ENCODE results near the gene NUDC. TPM values are rescaled to one million over a fixed set of nuclear protein-coding genes. Genes with fewer than 3 reads are reported as not detected.
A peak's percentile ranks its signal among the peaks of the same experiment; 100 is the strongest.

The NUDC gene
- total RNA-seq, 1 donor from 2014 or later, result 151 TPM

GRCh38 chr1:26915204-26915842 is 6.2 kb upstream of the NUDC start:
- Mint-ChIP-seq H3K9me3 (no peaks in the 10 kb centered on the region), H3K4me3 (no peak overlapping the region), H3K27me3 (ENCODE audit: insufficient read depth) (peaks cover 13% of the 10 kb centered on the region), H3K4me1 (ENCODE audit: low read depth) (peaks cover under 1% of the 10 kb centered on the region), H3K27ac (no peak overlapping the region), H3K36me3 (ENCODE audit: low read depth) (no peaks in the 10 kb centered on the region)
- intact Hi-C loops (cut with micrococcal nuclease), result no loop called here
- no peak for DNase-seq (ENCODE audit: low spot score)

- Mint-ChIP-seq H3K4me1 (ENCODE audit: low read depth) (peaks cover 31% of the 10 kb centered on the region), H3K36me3 (ENCODE audit: low read depth) (peaks cover 18% of the 10 kb centered on the region), H3K9me3 (no peaks in the 10 kb centered on the region), H3K4me3 (peak overlapping the region; percentile 97), H3K27ac (peak overlapping the region; percentile 96), H3K27me3 (ENCODE audit: insufficient read depth) (peaks cover 2% of the 10 kb centered on the region)
- DNase-seq (ENCODE audit: low spot score), result no peak
- intact Hi-C loops (cut with micrococcal nuclease), result loop anchor here (1.0 to 5.0 kb wide), 13 partner anchors 21 to 681 kb away; partner anchors contain the start of genes AHDC1, GPATCH3, GPN2 and HMGN2
These were observed 410 bp upstream of the NUDC start for GRCh38 chr1:26921126-26921539.

DNA sequence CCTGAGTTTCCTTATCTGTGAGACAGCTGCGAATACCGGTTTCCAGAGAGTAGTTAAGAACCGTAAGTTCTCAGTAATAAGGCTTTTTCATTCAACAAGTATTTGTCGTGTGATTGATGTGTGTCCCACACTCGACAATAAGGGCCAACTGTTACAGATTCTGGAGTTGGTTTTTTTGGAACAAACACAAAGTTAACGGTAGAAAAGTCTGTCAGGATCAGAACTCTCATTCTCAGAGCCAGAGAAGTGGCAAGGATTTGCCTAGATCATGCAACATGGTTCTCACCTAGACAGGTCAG is 837 bp downstream of the NUDC start:
- intact Hi-C loops (cut with micrococcal nuclease), result loop anchor here (5.0 kb wide), 1 partner anchor 680 kb away; the partner anchor contains the start of gene AHDC1
- peaks cover 2% of the 10 kb centered on the region for H3K27me3 Mint-ChIP-seq (ENCODE audit: insufficient read depth)
- no peak for DNase-seq (ENCODE audit: low spot score)
- H3K27ac Mint-ChIP-seq, result peak overlapping the region; percentile 96
- H3K4me1 Mint-ChIP-seq (ENCODE audit: low read depth), result peaks cover 31% of the 10 kb centered on the region
- no peaks in the 10 kb centered on the region for H3K9me3 Mint-ChIP-seq
- peaks cover 22% of the 10 kb centered on the region for H3K36me3 Mint-ChIP-seq (ENCODE audit: low read depth)
- peak overlapping the region; percentile 97 for H3K4me3 Mint-ChIP-seq

GRCh38 chr1:26922901-26923300 is 1.4 kb downstream of the NUDC start:
- peaks cover 31% of the 10 kb centered on the region for H3K4me1 Mint-ChIP-seq (ENCODE audit: low read depth)

DNA sequence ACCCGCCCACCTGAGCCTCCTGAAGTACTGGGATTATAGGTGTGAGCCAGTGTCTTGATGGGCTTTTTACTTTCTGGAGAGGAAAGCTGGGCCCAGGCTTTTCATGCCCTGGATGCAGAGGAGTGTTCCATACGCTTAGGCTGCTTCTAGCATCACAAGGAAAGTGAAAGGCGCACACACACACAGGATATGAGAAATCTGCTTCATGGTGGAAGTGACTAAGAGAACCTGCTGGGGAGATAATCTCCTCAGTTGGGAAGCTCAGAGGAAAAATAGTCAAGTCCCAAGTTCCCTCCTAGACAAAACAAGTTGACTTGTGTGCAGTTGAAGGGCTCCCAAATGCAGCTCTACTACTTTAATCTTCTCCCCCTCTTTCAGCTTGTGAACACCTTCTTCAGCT is 2.2 kb downstream of the NUDC start:
- Mint-ChIP-seq H3K36me3 (ENCODE audit: low read depth) (peaks cover 35% of the 10 kb centered on the region), H3K4me3 (peak overlapping the region; percentile 97)
- intact Hi-C loops (cut with micrococcal nuclease), result loop anchor here (5.0 kb wide), 1 partner anchor 679 kb away; the partner anchor contains the start of gene AHDC1

More at GRCh38 chr1:26922901-26923300, 1.4 kb downstream of the NUDC start:
- H3K27me3 Mint-ChIP-seq (ENCODE audit: insufficient read depth), result peaks cover 2% of the 10 kb centered on the region
- H3K27ac Mint-ChIP-seq, result peak overlapping the region; percentile 96
- H3K9me3 Mint-ChIP-seq, result no peaks in the 10 kb centered on the region
- intact Hi-C loops (cut with micrococcal nuclease), result loop anchor here (5.0 kb wide), 1 partner anchor 679 kb away; the partner anchor contains the start of gene AHDC1
- H3K36me3 Mint-ChIP-seq (ENCODE audit: low read depth), result peaks cover 27% of the 10 kb centered on the region
- peak overlapping the region; percentile 97 for H3K4me3 Mint-ChIP-seq
- DNase-seq (ENCODE audit: low spot score), result no peak

GRCh38 chr1:26932531-26932930 is 11.0 kb downstream of the NUDC start:
- intact Hi-C loops (cut with micrococcal nuclease), result no loop called here
- Mint-ChIP-seq H3K27me3 (ENCODE audit: insufficient read depth) (no peaks in the 10 kb centered on the region), H3K4me3 (no peak overlapping the region), H3K4me1 (ENCODE audit: low read depth) (no peaks in the 10 kb centered on the region), H3K27ac (no peak overlapping the region), H3K36me3 (ENCODE audit: low read depth) (peaks cover 27% of the 10 kb centered on the region), H3K9me3 (no peaks in the 10 kb centered on the region)
- no peak for DNase-seq (ENCODE audit: low spot score)

More for the DNA sequence above, 2.2 kb downstream of the NUDC start:
- no peak for DNase-seq (ENCODE audit: low spot score)
- Mint-ChIP-seq H3K4me1 (ENCODE audit: low read depth) (peaks cover 31% of the 10 kb centered on the region), H3K9me3 (no peaks in the 10 kb centered on the region), H3K27me3 (ENCODE audit: insufficient read depth) (peaks cover 2% of the 10 kb centered on the region), H3K27ac (peak overlapping the region; percentile 96)

DNA sequence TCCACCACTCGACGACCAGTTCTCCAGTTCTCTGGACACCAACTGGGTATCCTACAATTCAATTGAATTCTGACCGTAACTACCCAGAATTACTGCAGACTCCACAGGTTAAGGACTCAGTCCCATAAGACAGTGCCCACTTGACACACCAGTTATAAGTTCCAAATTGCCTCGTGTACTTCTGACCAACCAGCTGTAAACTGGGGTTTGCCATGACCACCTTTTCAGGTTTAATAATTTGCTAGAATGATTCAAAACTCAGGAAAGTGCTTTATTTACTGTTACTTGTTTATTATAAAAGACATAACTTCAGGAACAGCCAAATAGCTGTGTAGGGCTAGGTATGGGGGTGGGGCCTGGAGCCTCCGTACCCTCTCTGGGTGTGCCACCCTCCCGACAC is 15.3 kb downstream of the NUDC start:
- no peaks in the 10 kb centered on the region for H3K9me3 Mint-ChIP-seq
- no peak overlapping the region for H3K27ac Mint-ChIP-seq
- intact Hi-C loops (cut with micrococcal nuclease), result no loop called here
- H3K36me3 Mint-ChIP-seq (ENCODE audit: low read depth), result peaks cover 17% of the 10 kb centered on the region
- H3K27me3 Mint-ChIP-seq (ENCODE audit: insufficient read depth), result no peaks in the 10 kb centered on the region
- DNase-seq (ENCODE audit: low spot score), result no peak
- H3K4me1 Mint-ChIP-seq (ENCODE audit: low read depth), result no peaks in the 10 kb centered on the region
- H3K4me3 Mint-ChIP-seq, result no peak overlapping the region

GRCh38 chr1:26938004-26938658 is 16.6 kb downstream of the NUDC start:
- intact Hi-C loops (cut with micrococcal nuclease), result no loop called here
- Mint-ChIP-seq H3K9me3 (no peaks in the 10 kb centered on the region), H3K4me3 (no peak overlapping the region), H3K36me3 (ENCODE audit: low read depth) (peaks cover 22% of the 10 kb centered on the region), H3K4me1 (ENCODE audit: low read depth) (no peaks in the 10 kb centered on the region), H3K27ac (no peak overlapping the region), H3K27me3 (ENCODE audit: insufficient read depth) (no peaks in the 10 kb centered on the region)
- DNase-seq (ENCODE audit: low spot score), result no peak

DNA sequence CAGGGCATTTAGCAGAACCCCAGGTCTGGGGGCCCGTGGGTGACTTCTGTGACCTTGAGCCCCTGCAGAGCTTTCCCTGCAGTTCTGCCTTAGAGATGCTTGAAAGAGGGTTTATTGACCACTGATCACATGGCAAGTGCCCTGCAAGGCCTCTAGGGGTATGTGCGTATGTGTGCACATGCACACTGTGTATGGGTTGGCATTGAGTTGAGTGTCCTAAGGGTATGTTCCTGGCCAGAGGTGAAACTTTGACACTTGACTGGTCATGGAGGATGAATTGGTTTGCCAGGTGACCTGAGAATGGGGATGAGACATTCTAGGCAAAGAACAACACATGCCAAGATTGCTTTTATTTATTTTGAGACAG is 17.1 kb downstream of the NUDC start:
- Mint-ChIP-seq H3K4me1 (ENCODE audit: low read depth) (no peaks in the 10 kb centered on the region), H3K9me3 (no peaks in the 10 kb centered on the region), H3K4me3 (no peak overlapping the region), H3K36me3 (ENCODE audit: low read depth) (peaks cover 27% of the 10 kb centered on the region), H3K27ac (no peak overlapping the region), H3K27me3 (ENCODE audit: insufficient read depth) (no peaks in the 10 kb centered on the region)
- intact Hi-C loops (cut with micrococcal nuclease), result no loop called here
- no peak for DNase-seq (ENCODE audit: low spot score)

DNA sequence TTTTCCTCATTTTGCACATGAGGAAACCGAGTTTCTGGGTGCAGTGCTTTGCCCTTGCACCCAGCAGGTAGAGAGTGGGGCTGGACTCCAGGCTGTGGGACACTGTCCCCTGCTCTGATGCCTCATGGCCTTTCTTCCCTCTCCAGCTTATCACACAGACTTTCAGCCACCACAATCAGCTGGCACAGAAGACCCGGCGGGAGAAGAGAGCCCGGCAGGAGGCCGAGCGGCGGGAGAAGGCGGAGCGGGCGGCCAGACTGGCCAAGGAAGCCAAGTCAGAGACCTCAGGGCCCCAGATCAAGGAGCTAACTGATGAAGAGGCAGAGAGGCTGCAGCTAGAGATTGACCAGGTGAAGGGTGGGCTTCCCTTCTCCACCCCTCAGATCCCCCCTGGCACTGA is 19.8 kb downstream of the NUDC start:
- H3K9me3 Mint-ChIP-seq, result no peaks in the 10 kb centered on the region
- H3K27me3 Mint-ChIP-seq (ENCODE audit: insufficient read depth), result no peaks in the 10 kb centered on the region
- no peaks in the 10 kb centered on the region for H3K4me1 Mint-ChIP-seq (ENCODE audit: low read depth)
- H3K4me3 Mint-ChIP-seq, result no peak overlapping the region
- peaks cover 34% of the 10 kb centered on the region for H3K36me3 Mint-ChIP-seq (ENCODE audit: low read depth)
- intact Hi-C loops (cut with micrococcal nuclease), result no loop called here
- DNase-seq (ENCODE audit: low spot score), result no peak
- no peak overlapping the region for H3K27ac Mint-ChIP-seq

DNA sequence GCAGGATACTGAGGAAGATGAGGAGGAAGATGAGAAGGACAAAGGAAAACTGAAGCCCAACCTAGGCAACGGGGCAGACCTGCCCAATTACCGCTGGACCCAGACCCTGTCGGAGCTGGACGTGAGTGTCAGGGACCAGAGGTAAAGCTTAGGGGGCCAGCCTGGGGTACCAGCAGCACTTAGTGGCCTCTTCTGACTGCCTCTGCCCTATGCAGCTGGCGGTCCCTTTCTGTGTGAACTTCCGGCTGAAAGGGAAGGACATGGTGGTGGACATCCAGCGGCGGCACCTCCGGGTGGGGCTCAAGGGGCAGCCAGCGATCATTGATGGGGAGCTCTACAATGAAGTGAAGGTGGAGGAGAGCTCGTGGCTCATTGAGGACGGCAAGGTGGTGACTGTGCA is 21.1 kb downstream of the NUDC start:
- no peaks in the 10 kb centered on the region for H3K9me3 Mint-ChIP-seq
- peaks cover 38% of the 10 kb centered on the region for H3K36me3 Mint-ChIP-seq (ENCODE audit: low read depth)
- H3K27me3 Mint-ChIP-seq (ENCODE audit: insufficient read depth), result no peaks in the 10 kb centered on the region
- H3K4me1 Mint-ChIP-seq (ENCODE audit: low read depth), result no peaks in the 10 kb centered on the region
- no peak for DNase-seq (ENCODE audit: low spot score)
- H3K4me3 Mint-ChIP-seq, result no peak overlapping the region
- intact Hi-C loops (cut with micrococcal nuclease), result no loop called here
- no peak overlapping the region for H3K27ac Mint-ChIP-seq

GRCh38 chr1:26945138-26945537 is 23.6 kb downstream of the NUDC start:
- no peak for DNase-seq (ENCODE audit: low spot score)
- Mint-ChIP-seq H3K36me3 (ENCODE audit: low read depth) (peaks cover 33% of the 10 kb centered on the region), H3K27ac (no peak overlapping the region), H3K9me3 (no peaks in the 10 kb centered on the region), H3K27me3 (ENCODE audit: insufficient read depth) (no peaks in the 10 kb centered on the region), H3K4me1 (ENCODE audit: low read depth) (no peaks in the 10 kb centered on the region), H3K4me3 (no peak overlapping the region)
- intact Hi-C loops (cut with micrococcal nuclease), result no loop called here

DNA sequence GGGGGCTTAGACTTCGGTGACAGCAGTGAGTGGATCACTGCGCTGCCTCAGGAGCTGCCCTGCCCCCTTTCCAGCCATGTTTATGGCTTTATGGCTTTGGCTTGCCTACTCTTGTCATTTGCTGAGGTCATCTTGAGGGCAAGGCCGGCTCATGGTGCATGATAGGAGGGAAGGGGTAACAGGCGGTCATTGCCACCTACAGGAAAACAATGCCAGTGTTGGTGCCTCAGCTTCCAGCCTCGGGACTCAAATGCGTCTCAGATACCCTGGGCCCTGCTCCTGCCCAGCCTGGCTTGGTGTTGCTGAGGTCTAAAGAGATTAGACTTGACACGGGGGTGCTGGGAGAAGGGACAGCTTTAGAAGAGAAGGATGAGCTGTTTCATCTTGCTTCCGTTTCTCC is 24.2 kb downstream of the NUDC start:
- Mint-ChIP-seq H3K9me3 (no peaks in the 10 kb centered on the region), H3K27me3 (ENCODE audit: insufficient read depth) (no peaks in the 10 kb centered on the region), H3K27ac (no peak overlapping the region), H3K4me3 (no peak overlapping the region), H3K36me3 (ENCODE audit: low read depth) (peaks cover 33% of the 10 kb centered on the region), H3K4me1 (ENCODE audit: low read depth) (no peaks in the 10 kb centered on the region)
- DNase-seq (ENCODE audit: low spot score), result no peak
- intact Hi-C loops (cut with micrococcal nuclease), result no loop called here

All from activated T-helper 1 cell treated with anti-CD3 and anti-CD28 coated beads, Interleukin-12 subunit alpha, Interleukin-12 subunit beta, Interleukin-2, Interleukin-4 antibody, amounts not matched to agents 30 ng/mL and 10 ng/mL and 1 ng/mL, durations not matched to agents 14 hours and 24 hours and 36 hours (primary cell).